NCI-H526 treated with DMSO at 0.1 percent for 48 hours (cell line): ENCODE results near the gene PTPRJ.
A peak's percentile ranks its signal among the peaks of the same experiment; 100 is the strongest.
"Not testable (repeated sequence)": the region's sequence is repeated elsewhere in the genome, so short reads cannot be mapped to it uniquely, and the experiment has no call there.

Source experiments
- DNase-seq: peaks from one replicate; lab custom pipeline; 2025; lab: John Stamatoyannopoulos, UW

Gene PTPRJ

DNA sequence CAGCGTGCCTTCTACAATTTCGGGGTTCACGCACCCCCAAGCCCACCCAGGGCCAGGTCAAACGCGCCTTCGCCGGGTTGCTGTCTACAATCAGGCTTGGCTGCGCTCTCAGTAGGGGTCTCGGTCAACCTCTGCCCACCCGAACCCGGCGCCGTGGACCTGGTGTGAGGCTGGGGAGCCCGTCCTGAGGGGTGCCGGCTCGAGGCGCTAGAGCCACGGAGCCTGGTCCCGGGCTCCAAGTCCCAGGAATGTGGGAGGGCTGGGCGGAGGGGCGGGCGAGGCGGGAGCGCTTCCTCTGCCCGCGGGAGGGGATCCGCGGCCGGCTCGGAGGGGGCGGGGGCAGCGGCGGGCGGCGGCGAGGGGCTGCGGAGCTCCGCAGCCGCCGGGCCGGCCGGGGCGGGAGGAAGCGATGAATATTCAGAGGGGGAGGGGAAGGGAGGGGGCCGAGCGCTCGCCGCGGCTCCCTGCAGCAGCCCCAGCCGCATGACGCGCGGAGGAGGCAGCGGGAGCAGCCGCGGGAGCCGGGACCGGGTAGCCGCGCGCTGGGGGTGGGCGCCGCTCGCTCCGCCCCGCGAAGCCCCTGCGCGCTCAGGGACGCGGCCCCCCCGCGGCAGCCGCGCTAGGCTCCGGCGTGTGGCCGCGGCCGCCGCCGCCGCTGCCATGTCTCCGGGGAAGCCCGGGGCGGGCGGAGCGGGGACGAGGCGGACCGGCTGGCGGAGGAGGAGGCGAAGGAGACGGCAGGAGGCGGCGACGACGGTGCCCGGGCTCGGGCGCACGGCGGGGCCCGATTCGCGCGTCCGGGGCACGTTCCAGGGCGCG is at the start of gene PTPRJ:
PTPRJ (plus strand) TSS at position 472 of the 819 bp plus-strand sequence. CDS start 354 bp downstream, outside the sequence.
- DNase-seq: peak; percentile 63

DNA sequence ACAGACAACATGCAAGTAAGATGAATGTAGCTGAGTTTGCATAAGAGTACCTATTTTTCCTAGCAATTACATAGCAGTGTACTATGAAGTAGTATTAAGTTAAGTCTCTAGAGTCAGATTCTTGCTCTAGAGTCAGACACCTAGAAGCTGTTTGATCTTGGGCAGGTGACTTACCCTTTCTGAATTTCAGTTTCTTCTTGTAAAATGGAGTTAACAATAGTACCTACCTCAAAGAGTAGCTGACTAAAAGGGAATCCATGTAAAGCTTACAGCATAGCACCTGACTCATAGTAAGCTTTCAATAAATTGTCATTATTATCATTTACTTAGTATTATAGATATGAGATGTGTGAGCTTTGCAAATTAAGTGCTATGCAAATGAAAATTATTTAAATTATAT is 47.8 kb upstream of the PTPRJ start:
- DNase-seq: peak; percentile 38

DNA sequence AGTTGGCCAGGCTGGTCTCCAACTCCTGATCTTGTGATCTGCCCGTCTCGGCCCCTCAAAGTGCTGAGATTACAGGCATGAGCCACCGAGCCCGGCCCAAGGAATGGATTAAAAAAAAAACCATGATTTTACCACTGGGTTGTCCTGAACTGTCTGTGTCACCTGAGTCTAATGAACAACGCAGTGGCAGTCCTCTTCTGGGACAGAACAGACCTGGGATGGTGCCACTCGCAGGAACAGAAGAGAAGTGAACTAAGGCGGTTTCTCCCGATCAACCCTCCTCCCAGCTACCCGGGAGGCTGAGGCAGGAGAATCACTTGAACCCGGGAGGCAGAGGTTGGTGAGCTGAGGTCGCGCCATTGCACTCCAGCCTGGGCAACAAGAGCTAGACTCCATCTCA is 46.6 kb upstream of the PTPRJ start:
- DNase-seq: not testable (repeated sequence)

DNA sequence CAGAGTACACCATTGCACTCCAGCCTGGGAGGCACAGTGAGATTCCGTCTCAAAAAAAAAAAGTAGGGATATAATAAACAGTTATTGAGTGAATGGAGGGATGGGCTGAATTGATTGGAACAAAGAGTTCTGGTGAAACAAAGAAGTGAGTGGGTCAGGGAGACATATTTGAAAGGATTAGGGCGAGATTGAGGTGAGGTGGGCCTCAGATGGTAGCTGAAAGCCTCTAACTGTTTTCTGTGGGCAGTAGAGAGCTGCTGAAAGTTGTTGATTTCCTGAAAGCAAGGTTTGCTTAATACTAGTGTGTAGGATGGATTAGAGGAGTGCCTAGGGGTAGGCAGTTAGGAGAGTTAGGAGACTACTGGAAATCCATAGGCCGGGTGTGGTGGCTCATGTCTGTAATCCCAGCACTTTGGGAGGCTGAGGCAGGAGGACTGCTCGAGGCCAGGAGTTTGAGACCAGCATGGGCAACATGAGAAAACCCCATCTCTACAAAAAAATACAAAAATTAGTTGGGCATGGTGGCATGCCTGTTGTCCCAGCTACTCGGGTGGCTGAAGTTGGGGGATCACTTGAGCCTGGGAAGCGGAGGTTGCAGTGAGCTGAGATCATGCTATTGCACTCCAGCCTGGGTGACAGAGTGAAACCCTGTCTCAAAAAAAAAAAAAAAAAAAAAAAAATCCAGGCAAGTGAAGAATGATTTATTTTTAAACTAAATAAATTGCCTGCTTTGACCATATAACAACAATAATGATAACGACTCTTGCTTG is 41.4 kb upstream of the PTPRJ start:
- DNase-seq: no peak

DNA sequence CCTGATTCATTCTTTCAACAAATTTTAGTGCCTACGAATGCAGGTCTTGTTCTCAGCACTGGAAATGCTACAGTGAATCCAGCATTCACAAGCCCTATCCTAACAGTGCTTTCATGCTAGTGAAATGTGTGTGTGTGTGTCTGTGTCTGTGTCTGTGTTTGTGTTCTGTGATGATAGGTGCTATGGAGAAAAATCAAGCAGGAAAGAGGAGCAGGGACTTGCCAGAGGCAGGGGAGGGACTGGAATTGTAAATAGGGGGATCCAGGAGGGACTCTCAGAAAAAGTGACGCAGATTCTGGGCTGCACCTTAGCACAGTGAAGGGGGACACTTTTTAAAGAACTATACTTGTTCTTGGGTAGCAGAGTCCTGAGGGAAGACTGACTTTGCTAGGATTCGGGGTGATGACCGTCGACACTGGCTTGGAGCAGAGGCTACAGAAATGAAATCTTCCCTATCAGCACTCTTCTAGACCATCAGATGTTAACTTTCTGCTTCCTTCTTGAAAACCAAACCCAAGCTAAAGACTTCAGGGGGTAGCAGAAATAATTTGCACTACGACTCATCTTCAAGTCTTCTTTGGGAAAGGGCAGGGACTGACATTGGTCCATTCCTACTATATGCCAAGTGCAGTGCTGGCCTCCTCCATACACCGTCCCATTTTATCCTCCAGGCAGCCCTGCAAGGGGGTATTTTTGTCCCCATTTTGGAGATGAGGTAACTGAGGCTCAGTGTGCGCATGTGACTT is 39.3 kb upstream of the PTPRJ start:
- no peak for DNase-seq

DNA sequence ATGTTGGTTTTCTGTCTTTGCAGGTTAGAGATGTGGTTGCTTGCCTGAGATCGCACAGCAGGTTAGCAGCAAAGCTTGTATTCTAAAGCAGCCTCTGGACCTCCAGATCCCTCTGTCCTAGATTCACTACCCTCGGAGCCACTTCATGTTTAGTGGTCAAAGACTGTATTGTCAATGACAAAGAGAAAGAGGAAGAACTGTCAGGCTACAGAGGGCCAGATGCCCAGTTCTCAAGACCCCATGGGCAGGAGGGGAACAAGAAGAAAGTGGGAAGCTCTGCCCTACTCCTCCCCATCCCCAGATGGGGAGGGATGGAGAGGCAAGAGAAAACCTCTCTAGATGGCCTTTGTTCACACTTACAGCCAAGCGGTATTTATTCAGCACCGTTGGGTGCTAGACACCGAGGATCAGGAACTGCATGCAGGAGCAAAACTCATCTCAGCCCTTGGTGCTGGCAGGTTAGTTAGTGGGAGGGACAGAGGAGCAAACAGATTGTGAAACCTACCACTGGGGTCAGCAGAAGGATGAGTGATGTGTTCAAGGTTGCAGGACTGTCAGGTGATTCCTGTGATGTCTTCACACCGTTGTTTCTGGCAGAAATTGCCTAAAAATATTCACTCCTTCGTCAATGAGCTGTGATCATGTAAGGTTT is 38.3 kb upstream of the PTPRJ start:
- no peak for DNase-seq

DNA sequence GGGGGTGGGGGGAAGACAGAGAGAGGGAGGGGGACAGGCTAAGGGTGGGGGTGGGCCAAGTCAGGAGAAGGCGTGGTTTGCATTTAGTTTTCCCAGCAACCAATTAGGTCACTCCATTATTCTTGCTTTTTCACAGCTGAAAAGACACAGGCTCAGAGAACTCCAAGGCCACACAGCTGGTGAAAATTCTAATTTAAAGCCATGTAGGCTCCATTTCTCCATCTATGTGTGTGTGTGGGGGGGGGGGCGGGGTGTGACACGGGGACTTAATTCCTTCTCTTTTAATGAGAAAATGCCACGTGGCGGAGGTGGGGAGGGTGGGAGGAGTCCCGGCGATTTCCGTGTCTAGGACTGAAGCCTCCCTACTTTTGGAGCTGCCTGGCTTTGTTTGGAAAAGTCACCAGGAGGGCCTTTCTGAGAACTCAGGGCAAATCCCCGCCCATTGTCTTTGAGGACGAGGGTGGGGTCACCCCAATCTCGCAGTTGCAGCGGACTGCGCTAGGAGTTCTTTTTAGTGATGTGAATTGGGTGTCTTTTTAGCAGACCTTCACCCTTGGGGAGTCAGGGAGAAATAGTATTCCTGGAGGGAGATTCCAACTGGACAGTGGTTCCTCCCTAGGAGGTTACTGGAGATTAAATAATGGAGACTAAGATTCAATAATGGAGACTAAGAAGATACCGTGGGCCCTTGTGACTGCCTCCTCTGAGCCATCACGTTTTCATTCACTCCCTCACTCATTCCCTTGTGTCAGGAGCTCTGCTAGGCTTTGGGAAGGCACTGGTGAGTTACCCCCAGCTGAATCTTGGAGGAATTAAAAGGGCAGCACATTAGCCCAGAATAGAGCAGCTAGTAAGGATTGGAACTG is 36.4 kb upstream of the PTPRJ start:
- no peak for DNase-seq

DNA sequence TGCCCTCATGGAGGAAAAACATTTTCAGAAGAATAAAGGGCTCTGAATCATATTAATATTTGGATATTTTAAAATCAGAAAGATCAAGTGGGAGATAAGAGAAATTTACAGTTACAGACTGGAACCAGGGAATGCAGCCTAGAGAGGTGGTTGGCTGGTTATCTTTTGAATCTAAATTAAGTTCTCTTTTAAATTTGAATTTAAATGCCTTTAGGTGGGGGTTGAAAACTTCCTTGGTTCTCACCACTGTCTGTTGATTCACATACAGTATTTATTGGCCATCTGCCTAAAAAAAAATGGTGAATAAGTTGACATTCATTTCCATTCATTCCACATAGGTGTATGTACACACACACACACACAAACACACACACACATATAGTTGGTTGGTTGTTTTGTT is 35.7 kb upstream of the PTPRJ start:
- DNase-seq: peak; percentile 16

DNA sequence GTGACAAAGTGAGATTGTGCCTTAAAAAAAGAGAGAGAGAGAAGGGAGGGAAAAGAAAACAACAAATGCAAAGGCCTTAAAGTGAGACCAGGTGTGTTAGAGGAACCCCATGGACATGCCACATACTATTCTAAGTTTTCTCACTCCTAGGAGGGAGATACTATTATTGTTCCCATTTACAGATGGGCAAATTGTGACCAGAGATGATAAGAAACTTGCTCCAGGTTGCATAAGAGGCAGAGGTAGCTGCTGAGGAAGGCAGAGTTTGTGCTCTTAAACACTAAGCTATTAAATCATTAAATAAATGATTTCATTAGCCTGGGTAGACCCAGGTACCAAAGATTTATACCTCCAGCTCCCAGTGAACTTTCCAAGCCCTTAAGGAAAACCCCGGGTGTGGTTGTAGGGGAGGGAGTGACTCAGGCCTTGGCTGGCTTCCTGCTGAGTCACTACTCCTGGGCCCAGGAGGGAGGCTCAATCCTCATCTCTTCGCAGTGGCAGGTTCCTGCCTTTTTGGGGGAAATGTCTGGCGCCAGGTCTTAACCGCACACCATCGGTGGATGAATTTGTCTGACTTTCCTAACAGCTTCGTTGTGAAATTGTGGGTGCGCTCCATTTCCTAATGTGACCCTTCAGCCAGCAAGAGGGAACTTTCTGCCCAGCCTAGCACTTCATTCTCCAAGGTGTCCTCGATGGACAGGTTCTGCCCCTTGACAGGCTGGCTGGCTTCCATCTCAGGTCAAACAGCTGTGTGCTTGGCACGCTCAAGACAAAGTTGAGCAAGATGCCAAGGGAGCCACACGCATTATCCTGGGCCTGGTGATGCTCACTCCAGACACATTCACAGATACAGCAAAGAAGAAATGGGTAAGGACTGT is 33.4 kb upstream of the PTPRJ start:
- DNase-seq: no peak

DNA sequence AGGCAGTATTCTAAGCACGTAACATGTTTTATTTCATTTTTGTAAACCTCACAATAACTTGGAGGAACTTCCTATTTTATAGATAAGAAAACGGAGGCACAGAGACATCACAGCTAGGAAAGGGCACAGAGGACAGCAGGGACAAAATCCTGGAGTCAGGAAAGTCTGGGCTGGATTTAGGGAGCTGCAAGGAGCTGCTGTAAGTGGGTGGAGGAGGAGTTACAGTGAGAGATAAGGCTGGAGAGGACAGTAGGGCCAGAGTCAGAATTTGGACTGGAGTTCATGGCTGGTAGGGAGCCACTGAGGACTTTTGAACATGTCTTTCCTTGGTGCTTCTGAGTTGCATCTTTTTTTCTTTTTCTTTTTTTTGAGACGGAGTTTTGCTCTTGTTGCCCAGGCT is 32.2 kb upstream of the PTPRJ start:
- no peak for DNase-seq

DNA sequence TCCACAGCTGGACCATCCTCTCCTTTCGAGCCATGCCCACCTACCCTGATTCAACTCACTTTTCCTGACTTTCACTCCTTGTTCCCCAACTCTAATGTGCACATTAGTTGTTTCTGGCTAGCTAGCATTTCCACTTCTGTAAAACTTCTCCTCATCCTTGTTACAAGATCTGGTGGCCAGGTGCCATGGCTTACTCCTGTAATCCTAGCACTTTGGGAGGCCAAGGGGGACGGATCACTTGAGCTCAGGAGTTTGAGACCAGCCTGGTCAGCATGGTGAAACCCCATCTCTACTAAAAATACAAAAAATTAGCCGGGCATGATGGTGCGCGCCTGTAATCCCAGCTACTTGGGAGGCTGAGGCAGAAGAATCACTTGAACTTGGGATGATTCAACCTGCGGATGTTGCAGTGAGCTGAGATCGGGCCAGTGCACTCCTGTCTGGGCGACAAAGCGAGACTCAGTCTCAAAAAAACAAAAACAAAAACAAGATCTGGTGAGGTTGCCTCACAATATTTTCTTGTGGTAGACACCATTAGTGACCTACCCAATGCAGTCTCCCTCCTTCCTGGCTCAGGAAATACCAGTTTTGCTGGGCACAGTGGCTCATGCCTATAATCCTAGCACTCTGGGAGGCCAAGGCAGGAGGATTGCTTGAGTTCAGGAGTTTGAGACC is 31.2 kb upstream of the PTPRJ start:
- DNase-seq: not testable (repeated sequence)

DNA sequence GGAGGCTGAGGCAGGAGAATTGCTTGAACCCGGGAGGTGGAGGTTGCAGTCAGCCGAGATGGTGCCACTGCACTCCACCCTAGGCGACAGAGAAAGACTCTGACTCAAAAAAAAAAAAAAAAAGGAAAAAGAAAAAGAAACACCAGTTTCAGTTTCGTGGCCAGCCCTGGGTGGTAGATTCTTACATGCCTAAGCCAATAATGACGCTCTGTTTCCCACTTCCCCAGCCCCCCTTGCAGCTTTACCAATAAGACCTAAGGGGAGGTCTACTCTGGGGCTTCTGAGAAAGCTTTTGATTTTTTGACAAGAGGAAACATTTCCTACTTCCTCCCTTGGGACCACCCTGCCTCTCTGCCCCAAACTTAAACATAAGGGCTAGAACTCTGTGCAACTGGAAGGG is 30.0 kb upstream of the PTPRJ start:
- no peak for DNase-seq

DNA sequence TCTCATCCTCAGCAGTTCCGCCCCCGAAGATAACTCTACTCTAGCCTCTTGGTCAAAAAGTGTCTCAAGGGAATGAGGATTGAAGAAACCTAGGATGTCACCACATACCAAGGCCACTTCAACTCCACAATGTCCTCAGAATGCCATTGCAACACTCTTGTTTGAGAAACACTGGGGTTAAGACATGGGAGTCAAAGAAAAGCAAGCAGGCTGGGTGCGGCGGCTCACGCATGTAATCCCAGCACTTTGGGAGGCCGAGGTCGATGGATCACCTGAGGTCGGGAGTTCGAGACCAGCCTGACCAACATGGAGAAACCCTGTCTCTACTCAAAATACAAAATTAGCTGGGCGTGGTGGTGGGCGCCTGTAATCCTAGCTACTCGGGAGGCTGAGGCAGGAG is 28.9 kb upstream of the PTPRJ start:
- DNase-seq: not testable (repeated sequence)

DNA sequence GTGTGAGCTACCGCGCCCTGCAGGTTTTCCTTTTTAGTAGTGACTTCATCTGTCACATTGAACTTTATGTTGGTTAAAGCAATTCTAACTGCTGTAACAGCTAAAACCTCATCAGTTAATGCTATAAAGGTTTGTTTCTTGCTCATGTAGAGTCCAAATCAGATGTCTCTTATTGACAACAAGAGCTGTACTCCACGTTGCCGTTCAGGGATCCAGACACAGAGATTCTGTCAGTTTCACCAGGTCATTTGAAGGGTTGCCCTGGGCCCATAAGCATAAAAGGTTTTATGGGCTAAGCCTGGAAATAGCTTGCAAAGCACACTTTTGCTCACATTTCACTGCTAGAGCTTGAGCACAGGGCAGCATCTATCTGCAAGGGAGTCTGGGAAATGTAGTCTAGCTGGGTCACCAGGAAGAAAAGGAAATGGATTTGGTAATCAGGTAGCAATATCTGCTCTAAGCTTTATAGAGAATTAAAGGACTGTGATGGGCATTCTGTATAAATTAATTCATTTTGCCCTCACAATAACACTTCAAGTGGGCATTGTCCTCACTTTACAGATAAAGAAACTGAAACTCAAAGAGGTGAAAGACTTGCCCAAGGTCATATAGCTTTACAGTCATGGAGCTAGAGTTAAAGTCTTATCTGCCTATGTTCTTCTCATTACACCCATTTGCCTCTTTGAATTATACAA is 25.2 kb upstream of the PTPRJ start:
- DNase-seq: no peak

DNA sequence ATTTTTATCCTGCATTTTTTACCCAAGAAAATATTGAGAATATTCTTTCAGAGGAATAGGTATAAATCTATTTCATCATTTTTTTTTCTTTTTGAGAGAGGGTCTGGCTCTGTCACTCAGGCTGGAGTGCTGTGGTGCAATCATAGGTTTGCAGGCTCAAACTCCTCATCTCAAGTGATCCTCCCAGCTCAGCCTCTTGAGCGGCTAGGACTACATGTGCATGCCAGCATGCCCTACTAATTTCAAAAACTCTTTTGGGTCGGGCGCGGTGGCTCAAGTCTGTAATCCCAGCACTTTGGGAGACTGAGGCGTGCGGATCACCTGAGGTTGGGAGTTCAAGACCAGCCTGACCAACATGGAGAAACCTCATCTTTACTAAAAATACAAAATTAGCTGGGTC is 20.3 kb upstream of the PTPRJ start:
- no peak for DNase-seq

DNA sequence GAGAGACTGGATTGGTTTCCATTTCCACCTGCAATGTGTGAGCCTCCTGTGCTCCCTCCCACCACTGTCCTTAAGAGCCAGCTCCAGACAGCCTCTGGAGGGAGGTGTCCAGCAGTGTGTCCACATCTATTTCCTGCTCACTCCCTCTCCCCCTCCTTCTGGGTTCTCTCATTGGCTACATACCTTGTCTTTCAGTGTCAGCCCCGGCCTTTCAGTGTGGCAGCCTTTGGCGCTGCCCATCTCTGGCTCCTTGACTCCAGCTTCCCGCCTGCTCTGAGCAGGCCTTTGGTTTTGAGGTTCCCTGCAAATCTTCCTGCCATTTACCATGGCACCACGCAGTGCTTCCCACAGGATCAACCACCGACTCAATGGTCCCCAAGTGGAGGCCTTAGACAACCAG is 19.0 kb upstream of the PTPRJ start:
- no peak for DNase-seq

DNA sequence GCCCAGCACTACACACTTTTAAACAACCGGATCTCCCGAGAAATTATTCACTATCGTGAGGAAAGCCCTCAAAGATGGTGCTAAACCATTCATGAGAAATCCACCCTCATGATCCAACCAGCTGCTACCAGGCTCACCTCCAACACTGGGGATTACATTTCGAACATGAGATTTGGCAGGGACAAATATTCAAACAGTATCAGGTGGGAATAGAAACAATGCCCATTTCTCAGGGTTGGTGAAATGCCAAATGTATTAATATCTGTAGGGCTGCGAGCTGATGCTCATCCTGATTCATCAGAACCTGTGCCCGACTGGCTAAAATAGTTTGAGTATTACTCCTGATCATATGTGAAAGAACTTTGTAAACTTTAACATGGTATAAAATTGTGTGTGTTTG is 15.8 kb upstream of the PTPRJ start:
- no peak for DNase-seq

DNA sequence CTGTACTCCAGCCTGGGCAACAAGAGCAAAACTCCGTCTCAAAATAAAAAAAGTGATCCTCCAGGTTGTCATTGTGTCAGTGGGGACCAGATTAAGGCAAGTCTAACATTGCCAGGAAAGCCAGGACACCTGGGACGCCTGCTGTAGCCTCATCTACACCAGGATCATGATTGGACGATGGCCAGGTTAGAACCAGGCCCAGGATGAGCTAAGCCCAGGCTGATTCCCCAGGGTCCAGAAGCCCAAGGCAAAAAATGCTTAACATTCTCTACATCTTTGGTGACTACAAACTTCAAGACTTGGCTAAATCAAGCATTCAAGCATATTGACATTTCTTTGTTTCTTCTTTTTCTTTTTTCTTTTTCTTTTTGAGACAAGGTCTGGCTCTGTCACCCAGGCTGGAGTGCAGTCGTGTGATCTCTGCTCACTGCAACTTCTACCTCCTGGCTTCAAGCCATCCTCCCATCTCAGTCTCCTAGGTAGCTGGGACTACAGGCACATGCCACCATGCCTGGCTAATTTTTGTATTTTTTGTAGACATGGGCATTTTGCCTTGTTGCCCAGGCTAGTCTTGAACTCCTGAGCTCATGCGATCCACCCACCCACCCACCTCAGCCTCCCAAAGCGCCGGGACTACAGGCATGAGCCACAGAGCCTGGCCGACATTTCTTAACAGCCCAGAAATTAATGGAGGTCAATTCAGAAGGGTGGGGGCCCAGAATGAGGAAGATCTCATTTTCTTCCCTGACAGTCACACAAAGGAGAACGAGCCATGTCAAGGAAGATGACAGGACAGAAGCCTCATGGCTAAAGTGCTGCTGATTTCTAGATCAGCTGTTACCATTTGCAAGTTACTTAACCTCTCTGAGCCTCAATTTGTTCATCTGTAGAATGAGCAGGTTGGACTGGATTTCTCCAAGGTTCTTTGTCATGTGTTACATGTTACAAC is 12.5 kb upstream of the PTPRJ start:
- DNase-seq: no peak
